Activated CD4-positive, alpha-beta T cell treated with anti-CD3 and anti-CD28 coated beads, Interleukin-2, Interleukin-6, amounts not matched to agents 100 ng/mL and 50 ng/mL, durations not matched to agents 16 hours and 8 hours (primary cell): ENCODE measurements around the gene CRTAP.
"Not testable (repeated sequence)": the region's sequence is repeated elsewhere in the genome, so short reads cannot be mapped to it uniquely, and the experiment has no call there.

Experiments used
- DNase-seq: peaks from one replicate; pipeline ENCODE4 v3.0.0-alpha.2; 2020

Gene CRTAP

DNA sequence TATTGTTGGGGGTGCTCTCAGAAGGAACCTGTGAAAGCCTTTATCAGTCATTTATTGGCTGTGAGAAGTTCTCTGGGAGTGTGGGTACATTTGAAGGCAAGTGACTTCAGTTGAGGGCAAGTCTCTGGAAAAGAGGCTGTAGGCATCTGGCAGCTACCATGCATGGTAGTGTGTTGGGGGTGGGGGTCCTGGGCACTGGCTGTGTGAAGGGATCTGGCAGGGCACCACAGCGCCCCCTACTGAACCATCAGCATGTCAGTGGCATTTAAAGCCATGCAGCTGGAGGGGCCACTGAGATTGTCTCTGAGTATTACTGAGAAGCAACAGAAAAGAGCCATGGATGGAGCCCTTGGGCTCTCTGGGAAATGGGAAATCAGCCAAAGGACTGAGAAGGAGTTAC is 30.6 kb downstream of the CRTAP start:
- peak; percentile 38 for DNase-seq

DNA sequence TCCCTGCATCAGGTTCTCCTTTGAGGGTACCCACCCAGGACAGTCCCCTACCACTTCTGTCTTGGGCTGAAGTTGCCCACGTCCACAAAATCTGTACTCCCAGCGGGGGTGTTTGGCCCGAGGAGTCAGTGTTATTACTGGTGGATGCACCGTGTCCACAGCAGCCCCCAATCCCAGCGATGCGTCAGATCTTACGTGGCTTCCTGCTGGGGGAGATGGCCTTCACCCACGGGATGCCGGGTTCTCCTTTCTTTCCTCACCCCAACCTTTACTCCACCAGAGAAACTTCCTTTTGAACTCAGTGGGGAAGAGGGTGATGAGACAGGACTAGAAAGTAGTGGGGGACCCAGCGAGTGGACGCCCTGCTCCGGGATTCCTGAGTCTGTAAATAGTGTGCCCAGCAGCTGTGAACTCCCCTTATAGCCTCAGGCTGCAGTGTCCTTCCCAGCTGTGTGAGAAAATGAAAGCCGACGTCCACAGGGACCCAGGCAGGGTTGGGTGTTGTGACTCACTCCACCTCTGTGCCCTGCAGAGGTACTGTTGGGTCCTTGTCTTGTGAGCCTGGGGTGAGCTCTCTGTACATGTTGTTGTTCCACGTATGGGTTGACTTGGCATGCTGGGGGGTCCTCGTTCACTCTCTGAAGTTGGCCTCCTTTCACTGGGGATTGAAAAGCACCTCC is 31.5 kb downstream of the CRTAP start:
- no peak for DNase-seq

DNA sequence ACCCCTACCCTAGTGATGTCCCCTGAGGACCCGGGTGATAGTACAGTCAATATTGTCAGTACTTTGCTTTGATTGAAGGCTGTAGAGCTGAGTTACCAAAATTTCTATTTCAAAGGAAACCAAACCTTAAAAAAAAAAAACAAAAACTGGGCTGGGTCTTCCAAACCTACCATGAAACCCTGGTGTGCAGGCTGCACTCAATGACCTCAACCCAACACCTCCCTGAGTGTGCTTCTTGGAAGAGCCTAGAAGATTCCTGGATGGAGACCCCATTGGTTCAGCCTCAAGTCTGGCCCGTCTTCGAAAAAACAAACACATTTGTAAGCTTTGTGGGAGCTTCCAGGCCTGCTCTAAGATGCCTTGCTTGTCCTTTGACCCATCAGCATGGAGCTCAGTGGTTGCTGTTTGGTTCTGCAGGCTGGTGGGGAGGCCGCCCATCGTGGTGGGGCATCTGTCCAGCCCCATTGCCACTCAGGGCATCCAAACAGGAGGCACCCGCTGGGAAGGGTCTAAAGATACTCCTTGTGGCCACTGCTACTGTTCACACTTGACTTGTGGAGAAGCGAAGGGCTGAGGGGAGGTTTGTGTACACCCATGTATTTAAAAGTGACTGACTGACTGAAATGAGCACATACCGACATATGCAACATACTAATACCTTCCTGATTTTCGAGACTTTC is 32.2 kb downstream of the CRTAP start:
- DNase-seq = no peak

GRCh38 chr3:33146791-33147445 is 33.1 kb downstream of the CRTAP start:
- DNase-seq = no peak

GRCh38 chr3:33149342-33149741 is 35.5 kb downstream of the CRTAP start:
- DNase-seq = no peak

GRCh38 chr3:33152363-33153360 is 38.8 kb downstream of the CRTAP start:
- no peak for DNase-seq

DNA sequence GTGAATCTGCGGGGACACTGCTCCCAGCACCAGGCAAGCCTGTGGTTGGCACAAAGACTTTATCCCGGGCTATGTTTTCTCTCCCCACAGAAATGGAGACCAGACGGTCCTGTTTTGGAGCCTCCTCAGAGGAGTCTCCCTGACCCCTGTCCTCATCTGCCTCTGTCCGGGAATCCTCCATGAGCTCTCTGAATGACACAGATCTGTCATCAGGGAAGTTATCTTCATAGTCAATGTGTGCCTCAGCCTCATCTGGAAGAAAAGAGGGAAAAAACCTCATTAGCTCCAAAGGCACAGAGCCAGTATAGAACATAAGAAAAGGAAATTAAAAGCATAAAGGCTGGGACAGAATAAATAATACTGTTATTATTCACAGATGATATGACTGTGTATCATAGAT is 40.0 kb downstream of the CRTAP start:
- no peak for DNase-seq

DNA sequence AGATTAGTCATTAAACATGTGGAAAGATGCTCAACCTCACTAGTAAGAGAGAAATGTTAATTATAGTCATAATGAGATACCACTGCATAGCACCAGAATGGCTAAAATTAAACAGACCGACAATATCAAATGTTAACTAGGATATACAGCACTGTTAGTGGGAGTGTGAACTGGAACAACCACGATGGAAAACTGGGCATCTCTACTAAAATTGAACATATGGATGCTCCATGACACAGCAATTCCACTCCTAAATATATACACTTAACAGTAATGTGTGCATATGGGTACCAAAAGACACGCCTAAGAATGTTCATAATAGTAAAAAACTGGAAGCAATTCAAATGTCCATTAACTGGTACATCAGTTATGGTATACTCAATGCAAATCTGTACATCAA is 41.5 kb downstream of the CRTAP start:
- DNase-seq = no peak

GRCh38 chr3:33159234-33159633 is 45.4 kb downstream of the CRTAP start:
- no peak for DNase-seq

- DNase-seq = no peak
Observed at GRCh38 chr3:33159981-33160380, 46.2 kb downstream of the CRTAP start.

GRCh38 chr3:33162621-33163020 is 48.8 kb downstream of the CRTAP start:
- not testable (repeated sequence) for DNase-seq

- no peak for DNase-seq
Observed at GRCh38 chr3:33165372-33165771, 51.6 kb downstream of the CRTAP start.

DNA sequence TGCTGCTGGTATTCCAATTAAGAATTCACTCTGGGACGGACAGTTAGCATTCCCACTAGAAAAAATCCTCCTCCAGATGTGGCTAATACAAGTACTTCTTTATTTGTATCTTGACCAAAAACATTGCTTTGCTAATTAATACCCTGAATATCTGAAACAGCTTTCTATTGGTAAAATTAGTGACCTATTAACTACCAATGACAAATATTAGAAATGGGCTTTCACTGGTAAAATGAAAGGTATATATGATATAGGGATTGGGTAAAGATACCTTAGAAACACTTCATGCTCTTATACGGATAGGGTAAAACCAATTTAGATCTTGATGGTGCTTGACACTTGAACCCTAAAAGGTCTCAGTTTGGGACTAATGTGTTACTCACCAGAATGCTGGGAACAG is 52.3 kb downstream of the CRTAP start:
- no peak for DNase-seq

DNA sequence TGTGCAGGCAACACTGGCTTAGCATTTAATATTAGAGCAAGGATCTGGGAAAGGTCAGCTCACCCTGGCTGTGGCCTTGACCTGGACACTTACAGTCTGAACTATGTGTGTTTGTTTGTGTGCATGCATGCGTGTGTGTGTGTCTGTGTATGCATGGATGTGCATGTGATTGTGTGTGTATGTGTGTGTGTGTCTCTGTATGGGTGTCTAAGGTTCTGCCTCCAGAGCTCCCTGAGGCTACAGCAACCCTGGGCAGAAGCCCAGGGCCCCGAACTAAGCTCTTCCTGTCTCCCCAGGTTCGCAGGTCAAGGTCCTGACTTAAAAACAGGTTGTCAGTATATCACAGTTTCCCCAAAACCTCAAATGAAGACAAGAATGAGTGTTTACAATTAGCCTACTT is 53.5 kb downstream of the CRTAP start:
- DNase-seq = no peak

- DNase-seq = no peak
Observed at GRCh38 chr3:33167716-33168336, 54.0 kb downstream of the CRTAP start.

DNA sequence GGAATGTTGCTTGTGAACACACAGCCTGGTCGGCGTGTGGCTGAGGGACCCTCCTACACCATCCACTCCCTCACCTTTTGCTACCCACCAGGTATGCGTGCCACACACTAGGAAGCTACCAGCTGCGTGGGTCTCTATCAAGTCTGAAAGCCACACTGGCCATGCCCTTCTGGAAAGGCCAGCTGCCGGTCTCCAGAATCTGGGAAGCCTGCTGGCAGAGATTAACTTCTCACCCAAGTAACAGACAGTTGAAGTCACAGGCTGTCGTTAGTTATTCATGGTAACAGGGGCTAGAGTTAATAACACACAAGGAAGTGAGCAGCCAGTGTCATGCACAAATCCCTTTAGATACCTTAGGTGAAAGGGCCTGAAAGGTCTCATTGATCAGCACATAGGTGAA is 56.7 kb downstream of the CRTAP start:
- DNase-seq = no peak

- peak; percentile 12 for DNase-seq
Observed at GRCh38 chr3:33171580-33171979, 57.8 kb downstream of the CRTAP start.

DNA sequence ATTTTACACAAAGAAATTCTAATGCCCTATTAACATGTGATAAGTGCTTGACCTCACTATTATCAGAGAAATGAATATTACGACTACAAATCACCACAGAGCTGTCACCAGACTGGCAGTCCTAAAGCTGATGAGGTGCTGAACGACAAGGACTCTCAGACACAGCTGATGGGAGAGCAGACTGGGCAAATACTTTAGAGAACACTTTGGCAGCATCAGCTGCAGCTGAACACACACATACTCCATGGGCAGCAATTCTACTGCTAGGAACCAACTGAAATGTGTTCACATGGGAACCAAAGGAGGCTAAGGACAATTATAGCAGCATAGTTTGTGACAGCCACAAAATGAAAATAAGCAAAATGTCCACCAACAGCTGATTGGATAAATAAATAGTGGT is 59.3 kb downstream of the CRTAP start:
- no peak for DNase-seq

GRCh38 chr3:33173672-33174071 is 59.9 kb downstream of the CRTAP start:
- no peak for DNase-seq

DNA sequence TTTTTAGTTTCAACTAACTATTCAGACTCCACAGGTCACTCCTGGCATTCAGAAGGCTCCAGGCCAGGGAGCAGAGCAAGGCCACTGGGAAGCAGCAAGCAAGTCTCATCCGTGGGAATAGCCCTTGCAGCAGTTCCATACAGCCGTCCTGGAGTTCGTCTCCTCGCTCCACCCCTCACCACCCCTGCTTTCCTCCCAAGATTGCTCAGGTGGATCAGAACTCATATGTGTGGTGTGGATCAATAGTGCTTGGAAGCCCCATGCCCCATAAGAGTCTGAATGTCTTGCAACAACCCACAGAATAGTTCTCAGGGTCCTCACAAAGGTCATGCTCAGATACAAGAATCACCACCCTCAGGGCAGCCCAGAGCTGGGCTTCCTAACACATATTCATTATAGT is 60.3 kb downstream of the CRTAP start:
- no peak for DNase-seq

DNA sequence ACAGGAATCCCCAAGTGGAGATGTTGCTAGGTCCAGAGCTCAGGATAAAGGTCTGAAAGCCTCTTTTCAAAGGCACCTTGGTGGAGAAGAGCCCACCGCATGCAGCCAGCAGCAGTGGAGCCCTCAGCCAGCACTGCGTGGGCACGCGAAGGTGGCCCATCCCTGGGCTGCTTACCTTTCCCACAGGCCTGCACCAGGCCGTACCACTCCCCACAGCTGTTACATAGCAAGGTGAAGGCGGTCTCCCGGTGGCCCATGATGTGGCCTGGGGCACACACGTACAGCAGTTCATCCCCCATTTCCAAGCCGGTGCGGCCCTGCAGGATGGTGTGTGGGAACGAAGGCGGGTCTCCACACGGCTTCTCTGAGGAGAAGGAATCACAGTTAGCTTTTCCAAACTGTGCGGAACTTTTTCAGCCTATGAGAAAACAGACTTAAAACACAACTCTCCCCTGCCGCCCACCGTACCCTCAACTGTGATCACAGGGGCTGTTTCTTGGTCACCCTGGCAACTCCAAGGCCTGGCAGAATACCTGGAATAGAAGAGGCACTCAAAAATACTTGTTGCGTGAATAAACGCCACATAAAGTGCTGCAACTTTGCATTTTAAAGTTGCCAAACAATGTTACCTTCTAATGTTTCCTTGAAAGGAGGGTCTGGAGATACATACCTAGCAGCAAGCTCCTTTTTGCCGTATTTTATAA is 61.0 kb downstream of the CRTAP start:
- no peak for DNase-seq

DNA sequence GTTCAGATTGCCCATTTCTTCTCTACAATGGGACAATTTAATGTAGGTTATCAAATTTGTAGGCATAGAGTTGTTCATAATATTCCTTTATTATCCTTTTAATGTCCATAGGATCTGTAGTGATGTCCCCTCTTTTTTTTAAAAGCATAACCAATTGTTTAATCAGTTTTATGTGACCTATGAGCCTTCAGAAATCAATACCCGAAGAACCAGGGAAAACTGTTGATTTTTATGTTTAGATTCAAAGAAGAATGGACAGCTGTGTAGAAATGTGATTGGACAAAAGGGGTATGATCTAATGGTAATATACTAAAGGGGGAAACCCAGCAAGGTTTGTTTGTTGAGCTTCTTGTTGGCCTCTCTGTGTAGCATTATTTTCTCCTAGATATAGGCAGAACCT is 65.3 kb downstream of the CRTAP start:
- no peak for DNase-seq
